Measurements from ENCODE around the gene ELOVL4.

The ELOVL4 gene

DNA sequence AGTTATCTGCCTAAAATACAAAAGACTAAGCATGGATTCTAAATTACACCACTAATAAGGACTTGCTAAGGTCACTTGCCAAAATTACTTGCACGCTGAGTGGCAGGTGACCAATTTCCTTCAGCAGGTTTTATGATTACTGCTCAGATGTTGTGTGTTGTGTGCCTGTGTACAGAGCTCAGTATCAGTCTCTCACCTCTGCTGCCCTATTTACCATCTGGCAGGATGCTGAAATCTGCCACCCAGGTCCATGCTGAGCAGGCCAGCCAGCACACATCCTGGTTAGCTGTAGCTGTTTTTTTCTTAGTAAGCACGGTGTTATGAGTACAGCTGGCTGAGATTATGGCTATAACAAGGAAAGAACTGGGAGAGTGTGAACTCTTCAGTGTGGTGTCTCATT is 34.0 kb downstream of the ELOVL4 start:
- DNase-seq (ENCODE audit: low read depth in 2 of 2): no peak

DNA sequence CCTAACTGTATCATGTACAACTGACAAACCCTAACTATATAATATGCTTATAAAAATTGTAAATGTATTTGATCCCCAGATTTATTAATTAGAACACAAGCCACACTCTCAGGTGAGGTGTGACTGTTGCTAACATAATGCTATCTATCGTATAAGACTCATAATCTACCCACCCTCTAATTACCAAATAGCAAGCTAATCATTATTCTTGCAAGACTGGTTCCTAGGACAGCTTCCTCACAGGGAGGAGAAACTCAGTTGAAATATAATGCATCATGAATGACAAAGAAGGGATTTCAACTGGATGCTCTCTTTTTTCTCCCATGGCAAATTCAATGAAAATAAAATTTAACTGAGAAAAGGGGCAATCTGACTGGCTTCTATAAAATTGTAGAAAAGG is 35.4 kb downstream of the ELOVL4 start:
- no peak for DNase-seq (ENCODE audit: low read depth in 2 of 2)

DNA sequence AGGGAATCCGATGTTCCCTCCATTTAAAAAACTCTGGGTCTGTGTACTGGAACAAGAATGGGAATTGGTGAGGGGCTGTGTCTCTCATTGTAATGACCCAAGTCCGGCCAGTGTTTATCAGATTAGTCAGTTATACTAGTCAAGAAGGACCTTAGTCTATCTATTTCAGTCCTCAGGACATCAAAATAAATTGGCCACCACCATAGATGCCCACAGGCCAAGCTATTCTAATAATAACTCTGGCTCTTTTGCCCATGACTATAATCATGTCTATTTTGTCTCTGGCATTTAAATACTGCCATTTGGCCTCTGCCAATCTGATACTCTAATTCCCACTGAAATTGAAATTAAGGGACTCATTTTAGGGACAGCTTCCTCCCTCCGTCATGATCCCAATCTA is 37.8 kb downstream of the ELOVL4 start:
- no peak for DNase-seq (ENCODE audit: low read depth in 2 of 2)

DNA sequence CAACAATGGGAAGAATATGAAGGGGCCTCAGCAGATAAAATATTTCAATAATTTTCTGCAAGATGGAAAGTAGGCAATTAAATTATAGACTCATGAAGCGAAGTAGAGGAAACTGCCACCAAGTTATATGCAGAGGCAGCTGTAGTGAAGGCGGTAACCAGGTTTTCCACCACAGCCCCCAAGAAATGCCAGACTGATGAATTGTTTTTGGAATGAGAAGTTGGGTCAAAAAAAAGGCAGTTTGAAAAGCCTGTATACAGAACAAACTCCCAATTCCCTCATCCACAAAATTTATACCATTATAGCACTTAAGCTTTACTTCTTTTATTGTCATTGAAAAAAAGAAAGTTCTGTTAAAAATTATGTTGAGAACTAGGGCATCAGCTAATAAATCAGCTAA is 45.3 kb downstream of the ELOVL4 start:
- no peak for DNase-seq (ENCODE audit: low read depth in 2 of 2)

- no peak for DNase-seq (ENCODE audit: low read depth in 2 of 2)
Measured at GRCh38 chr6:79898076-79898475, 49.3 kb downstream of the ELOVL4 start.

DNA sequence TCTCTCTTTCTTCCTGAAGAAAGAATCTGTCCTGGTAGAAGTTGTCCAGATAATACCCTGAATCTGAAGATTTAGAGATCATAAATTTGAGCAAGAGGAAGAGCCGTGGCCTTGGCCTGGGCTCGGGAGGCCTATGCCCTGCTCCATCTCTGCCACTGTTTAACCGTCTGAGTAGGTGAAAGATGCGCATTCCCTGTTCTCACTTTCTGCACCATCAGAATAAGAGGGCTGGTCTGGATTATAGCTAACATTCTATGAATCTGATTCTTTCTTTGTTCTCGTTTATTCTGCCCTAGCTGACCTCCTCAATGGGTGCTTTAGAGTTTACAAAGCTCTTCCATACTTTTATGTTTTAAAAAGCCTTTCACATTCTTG is 51.3 kb downstream of the ELOVL4 start:
- no peak for DNase-seq (ENCODE audit: low read depth in 2 of 2)

GRCh38 chr6:79895382-79896074 is 51.8 kb downstream of the ELOVL4 start:
- no peak for DNase-seq (ENCODE audit: low read depth in 2 of 2)

- no peak for DNase-seq (ENCODE audit: low read depth in 2 of 2)
Measured at GRCh38 chr6:79894939-79895338, 52.4 kb downstream of the ELOVL4 start.

GRCh38 chr6:79888587-79888986 is 58.8 kb downstream of the ELOVL4 start:
- no peak for DNase-seq (ENCODE audit: low read depth in 2 of 2)

DNA sequence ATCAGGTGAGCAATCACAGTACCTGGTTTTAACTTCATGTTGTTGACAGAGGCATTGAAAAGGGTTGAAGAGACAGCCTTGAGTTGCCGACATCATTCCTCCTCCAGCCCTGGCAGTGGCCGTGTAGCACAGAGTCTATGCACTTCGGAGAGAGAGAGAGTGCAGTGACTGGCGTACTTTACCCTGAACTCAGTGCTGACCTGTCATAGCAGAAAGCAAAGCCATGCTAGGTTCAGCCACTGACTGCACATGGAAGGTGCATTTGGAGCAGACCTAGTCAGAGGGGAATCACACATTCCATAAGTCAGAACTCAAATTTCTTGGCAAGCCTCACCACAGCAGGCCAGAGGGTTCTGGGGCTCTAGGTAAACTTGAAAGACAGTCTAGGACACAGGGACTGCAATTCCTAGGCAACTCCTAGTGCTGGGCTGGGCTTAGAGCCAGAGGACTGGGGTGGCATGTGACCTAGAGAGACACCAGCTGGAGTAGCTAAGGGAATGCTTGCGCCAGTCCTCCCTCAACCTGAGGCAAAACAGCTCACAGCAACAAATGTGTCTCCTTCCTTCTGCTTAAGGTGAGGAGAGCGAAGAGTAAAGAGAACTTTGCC is 69.1 kb downstream of the ELOVL4 start:
- no peak for DNase-seq (ENCODE audit: low read depth in 2 of 2)

DNA sequence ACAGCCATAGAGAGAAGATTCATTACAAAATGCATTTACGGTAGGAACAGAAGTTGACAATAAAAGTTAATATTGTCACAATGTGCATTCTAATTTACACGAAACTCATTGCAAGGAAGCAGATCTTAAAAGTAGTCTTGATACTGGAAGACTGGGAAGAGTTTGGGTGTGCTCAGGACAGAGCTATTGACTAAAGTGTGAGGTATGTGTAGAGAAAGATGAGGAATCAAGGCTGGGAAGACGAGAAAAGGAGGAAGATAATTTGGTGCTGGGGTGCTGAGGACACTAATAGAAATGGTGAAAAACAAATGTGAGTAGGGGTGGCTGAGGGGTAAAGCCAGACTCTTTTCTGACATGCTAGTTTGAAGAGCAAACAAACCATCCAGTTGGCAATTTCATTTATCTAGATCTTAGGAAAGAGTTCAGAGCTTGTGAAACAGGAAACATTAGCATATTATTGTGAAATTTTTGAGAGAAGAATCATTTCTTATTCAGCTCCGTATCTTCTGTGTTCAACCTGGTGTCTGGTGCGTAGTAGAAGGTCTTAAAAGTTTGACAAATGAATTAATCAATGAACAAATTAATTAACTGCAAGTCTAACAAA is 72.7 kb downstream of the ELOVL4 start:
- no peak for DNase-seq (ENCODE audit: low read depth in 2 of 2)

DNA sequence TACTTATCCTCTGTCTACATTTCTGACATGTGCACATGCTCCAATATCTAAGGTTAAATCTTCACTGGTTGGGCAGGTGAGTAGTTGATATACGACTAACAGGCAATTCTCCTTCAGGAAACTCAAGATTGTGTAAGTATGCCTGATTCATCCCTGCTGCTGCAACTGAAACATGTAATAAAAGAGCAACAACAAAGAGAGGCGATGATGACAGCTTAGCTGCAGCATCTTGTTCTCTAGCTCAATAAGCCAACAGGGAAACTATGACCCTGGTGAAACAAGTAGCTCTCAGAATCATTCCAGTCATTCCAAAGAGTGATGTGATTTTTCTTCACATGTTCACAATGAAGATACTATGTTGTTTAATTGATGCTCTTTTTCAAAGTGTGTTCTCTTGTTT is 74.4 kb downstream of the ELOVL4 start:
- peak; percentile 52 to 61 for DNase-seq (ENCODE audit: low read depth in 2 of 2)

DNA sequence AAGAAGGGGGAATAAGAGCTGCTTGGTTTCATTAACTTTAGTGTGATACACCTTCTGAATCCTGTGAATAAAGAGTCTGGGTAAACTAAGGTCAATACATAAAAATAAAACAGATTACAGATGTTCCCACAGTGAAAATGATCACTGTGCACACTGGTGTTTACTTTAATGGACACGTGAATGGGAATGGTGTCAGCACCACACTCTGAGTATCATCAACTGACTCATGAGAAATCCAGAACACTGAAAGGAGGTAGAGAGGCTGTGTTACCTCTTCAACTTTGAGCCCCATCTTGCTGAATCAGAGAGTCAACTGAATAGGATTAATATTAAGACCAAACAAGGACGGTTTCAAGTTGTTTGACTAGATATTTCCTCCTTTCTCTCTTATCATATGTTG is 75.0 kb downstream of the ELOVL4 start:
- no peak for DNase-seq (ENCODE audit: low read depth in 2 of 2)

GRCh38 chr6:79869600-79870084 is 77.7 kb downstream of the ELOVL4 start:
- DNase-seq (ENCODE audit: low read depth in 2 of 2): peak; percentile 21 to 37

DNA sequence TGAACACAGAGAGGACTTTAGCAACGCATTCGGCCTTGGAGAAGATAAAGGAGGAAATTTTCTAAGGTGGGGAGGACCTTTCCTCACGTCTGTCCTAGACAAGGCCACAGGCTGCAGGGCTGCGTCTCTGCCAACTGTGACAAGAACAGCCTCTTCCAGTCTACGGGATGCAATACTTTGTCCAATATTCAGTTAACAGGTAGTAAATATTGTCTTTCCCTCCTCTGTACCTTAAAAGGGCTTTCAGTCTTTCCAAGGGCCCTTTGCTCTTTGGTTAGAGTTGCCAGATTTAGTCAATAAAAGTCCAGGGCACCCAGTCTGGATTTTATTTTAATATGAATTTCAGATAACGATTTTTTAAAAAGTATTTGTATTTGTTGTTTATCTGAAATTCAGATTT is 78.2 kb downstream of the ELOVL4 start:
- no peak for DNase-seq (ENCODE audit: low read depth in 2 of 2)

DNA sequence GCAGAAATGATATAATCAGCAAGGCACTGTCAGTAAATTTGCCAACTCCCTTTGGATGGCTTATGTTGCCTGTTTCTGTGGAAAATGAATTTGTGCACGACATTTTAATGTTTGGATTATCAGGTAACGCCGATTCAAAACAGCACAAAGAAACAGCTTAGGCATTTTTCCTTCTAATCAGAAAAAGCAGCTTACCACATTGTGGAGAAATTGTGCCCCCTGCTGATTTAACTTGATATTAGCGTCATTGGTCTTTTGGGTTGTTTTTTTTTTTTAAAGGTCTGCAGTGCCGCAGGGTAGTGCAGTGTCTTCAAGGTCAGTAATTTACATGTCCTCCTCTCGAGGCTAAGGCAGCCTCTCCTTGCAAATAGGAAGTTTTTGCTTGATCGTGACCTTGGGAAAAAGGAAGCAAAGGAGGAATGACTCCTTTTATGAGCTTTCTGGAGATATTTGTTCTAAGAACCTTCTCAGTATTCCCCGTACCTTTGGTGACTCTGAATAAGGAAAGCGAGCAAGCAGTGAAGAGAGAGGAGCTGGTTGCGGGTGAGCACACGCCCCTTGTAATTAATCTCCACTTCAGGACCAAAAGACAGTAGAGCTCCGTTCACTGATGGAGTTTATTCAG is 79.1 kb downstream of the ELOVL4 start:
- peak; percentile 42 to 52 for DNase-seq (ENCODE audit: low read depth in 2 of 2)
